Fibroblast of the aortic adventitia (primary cell): ENCODE measurements around the gene LRBA. TPM values are rescaled to one million over a fixed set of nuclear protein-coding genes. Genes with fewer than 3 reads are reported as not detected.
A peak's percentile ranks its signal among the peaks of the same experiment; 100 is the strongest.

ENCODE experiments used
- DNase-seq: peaks from one replicate; pipeline ENCODE4 v3.0.0-alpha.2; 2010; ENCODE audit warnings: low read depth
- H3K4me3 ChIP-seq: 2 replicates; pipeline ENCODE4 v1.5.1; 2011; ENCODE audit warnings: low read depth, mild to moderate bottlenecking, control low read depth, low read length, moderate library complexity
- CTCF ChIP-seq: IDR thresholded peaks from 2 replicates; pipeline ENCODE4 v1.5.1; 2011; ENCODE audit warnings: mild to moderate bottlenecking, low read length, control low read depth, inconsistent platforms; ENCODE audit not compliant: insufficient read depth
- total RNA-seq: library from RNA; depleted of rRNA; stranded (reverse); fragments of >200 nt; gene quantifications from 2 replicates; pipeline ENCODE4 v1.2.3, GENCODE V29; 2012; ENCODE audit warnings: low replicate concordance

The LRBA gene
- total RNA-seq, 1 donor = 45.8 TPM

- TF ChIP-seq CTCF = no peak
- no peak for DNase-seq
- H3K4me3 ChIP-seq = no peak overlapping the region
These were observed 538.3 kb downstream of the LRBA start for GRCh38 chr4:150476776-150477175.

GRCh38 chr4:150475763-150476162 lies 539.3 kb downstream of the LRBA start:
- no peak for DNase-seq
- no peak for TF ChIP-seq CTCF
- no peak overlapping the region for H3K4me3 ChIP-seq

GRCh38 chr4:150464523-150464922 lies 550.6 kb downstream of the LRBA start:
- no peak for TF ChIP-seq CTCF
- DNase-seq = no peak
- no peak overlapping the region for H3K4me3 ChIP-seq

- no peak for DNase-seq
- H3K4me3 ChIP-seq = no peak overlapping the region
- TF ChIP-seq CTCF = no peak
These were observed 552.3 kb downstream of the LRBA start for GRCh38 chr4:150462743-150463142.

- no peak overlapping the region for H3K4me3 ChIP-seq
- DNase-seq = no peak
- no peak for TF ChIP-seq CTCF
These were observed 553.1 kb downstream of the LRBA start for GRCh38 chr4:150461957-150462356.

GRCh38 chr4:150457802-150458201 lies 557.3 kb downstream of the LRBA start:
- DNase-seq = peak; percentile 14

More at GRCh38 chr4:150457802-150458201, 557.3 kb downstream of the LRBA start:
- no peak overlapping the region for H3K4me3 ChIP-seq
- TF ChIP-seq CTCF = no peak
